Fibroblast of peridontal ligament (primary cell): ENCODE results near the gene CALML3.

ENCODE experiments used
- DNase-seq: peaks from one replicate; pipeline ENCODE4 v3.0.0-alpha.2; 2010; ENCODE audit errors: extremely low read depth

The CALML3 gene

DNA sequence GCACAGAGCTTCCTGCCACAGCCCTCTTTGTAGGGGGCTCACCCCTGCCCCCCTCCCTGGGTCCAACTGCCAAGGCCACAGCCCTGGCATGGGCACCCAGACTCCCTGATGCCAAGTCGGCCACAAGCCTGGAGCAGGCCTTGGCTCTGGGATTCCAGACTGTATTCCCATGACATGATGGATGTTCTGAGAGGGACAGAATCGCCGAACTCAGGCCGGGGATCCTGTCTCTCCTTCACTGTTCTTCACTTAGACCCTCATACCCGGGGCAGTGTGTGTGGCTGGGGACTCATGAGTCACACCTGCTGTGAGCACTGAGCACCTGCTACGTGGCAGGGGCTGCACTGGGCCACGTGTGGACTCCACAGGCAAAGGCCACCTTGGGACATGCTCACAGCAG is 33.3 kb upstream of the CALML3 start:
- no peak for DNase-seq

DNA sequence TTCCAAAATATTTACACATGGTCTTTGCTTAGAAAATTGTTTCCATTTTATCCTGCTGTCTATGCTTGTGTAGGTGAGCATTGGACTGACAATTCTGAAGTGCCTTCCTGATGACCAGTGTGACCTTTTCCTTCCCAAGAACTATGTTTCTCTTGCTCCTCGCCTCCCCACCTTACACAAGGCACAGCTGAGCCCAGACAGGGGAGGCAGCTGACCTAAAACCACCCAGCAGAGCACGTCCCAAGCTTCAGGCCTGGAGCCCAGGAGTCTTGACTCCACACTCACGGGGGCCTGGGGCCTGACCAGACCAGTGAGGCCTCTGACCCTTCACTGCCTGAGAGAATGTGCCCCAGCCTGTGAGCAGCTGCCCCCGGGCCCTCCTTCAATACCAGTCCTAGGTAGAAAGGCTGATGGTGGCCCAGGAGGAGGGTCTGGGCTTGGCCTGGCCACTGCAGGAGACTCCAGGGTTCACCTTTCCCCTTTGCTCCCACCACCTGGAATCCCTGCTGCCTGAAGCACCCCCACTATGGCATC is 32.4 kb upstream of the CALML3 start:
- DNase-seq, result no peak

DNA sequence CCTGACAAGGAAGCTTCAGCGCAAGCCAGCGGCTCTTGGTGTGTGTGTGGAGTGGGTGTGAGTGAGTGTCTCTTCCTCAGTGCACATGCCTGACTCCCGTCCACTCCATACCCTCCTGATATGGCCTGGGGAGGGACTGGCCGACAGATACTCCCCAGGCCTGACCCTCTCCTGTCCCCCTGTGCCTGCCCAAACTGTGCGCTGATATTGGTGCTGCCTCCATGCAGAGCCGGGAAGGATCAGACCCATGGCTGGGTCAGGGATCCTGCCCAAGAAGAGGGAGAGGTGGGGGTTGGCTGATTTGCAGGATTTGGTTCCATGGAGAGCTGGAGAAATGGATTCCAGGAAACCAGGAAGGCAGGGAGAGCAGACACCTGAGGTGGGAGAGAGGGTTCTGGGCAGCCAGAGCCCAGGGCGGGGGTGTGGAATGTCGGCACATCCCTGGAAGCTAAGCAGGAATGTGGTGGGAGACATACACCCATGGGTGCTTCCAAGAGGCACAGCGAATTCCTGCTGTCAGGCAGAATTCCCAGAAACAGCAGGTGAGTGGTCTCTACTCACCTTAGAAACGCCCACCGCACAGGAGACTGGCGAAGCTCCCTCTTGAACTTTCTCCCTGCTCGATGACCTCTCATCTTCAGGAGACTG is 31.7 kb upstream of the CALML3 start:
- DNase-seq, result no peak

DNA sequence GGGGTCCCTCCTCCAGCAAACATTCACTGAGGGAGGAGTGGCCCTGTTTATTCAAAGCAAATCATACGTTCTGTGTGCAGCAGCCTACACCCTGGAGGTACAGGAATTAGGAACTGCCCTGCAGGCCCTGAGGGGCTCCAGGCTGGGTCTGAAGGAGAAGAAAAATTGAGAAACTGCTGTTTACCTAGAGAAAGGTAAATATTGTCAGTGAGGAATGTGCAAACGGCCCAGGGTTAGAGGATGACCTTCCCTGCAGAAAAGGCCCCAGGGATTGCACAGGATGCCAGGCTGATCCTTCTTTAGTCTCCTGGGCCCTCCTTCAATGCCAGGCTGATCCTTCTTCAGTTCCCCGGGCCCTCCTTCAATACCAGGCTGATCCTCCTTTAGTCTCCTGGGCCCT is 31.1 kb upstream of the CALML3 start:
- no peak for DNase-seq

DNA sequence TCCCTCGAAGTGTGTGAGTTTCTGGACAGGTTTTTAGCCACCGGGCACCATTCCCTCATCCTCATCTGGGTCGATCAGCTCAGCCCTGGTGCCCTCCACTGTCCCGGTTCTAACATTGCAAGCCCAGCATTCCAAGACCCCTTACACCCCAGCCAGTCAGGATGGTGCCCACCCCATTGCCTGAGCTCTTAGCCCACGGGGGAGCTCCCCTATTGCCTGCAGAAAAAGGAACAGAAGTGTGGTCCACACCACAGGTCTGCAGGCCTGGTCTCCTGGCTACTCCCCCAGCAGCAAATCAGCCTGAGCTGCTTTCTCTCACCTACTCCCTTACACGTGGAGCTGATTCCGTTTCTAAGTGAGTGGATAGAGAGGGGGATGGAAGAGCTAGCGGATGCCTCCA is 30.1 kb upstream of the CALML3 start:
- DNase-seq, result no peak

DNA sequence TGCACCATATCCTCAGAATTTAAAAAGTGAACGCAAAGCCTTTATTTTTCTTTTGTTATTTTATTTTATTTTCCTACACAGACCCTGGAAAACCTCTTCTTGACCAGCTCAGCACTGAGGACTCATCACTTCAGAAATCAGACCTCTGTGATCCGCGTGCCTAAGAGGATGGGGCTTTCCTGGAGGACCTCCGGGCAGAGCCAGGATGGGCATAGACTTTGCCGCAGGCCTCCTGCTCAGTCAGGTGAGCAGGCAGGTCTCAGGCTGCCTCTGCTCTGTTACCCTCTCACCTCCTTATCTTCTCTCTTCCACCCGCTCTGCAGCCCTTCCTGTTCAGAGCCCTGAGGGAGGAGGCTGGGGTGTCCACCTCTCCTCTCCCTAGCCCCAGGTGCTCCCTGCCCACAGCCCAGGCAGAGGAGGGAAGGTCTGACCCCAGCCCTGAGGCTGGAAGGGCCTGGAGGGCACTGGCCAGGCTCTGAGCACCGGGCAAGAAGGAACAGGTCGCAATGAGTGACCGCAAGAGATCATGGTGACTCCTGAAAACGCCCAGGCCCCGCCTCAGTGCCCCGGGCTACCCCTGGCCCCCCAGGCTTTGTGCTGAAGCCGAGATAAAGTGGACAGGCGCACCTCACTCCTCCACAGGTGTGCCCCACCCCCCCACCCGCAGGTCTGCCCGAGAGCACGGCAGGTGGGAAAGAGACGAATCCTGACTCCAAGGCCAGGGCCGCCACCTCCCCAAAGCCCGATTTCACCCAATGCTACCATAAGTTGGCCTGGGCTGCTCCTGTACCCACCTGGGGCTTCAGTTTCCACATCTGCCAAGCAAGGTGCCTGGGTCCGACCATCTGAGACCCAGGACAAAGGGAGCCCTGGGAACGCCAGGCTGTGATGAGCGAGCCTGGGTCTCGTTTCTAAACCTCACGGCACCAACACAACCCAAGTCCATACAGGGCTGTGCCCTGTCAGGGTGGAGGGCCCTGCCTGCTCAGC is 28.2 kb upstream of the CALML3 start:
- DNase-seq, result no peak

DNA sequence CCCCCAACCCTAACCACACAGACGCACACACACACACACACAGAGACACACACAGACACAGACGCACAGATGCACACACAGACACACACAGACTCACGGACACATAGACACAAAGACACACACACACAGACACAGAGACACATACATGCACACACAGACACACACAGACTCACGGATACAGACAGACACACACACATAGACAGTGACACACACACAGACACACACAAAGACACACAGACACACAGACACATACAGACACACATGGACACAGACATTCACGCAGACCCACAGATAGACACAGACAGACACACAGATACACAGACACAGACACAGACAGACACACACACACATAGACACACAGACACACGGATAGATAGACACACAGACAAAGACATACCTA is 27.5 kb upstream of the CALML3 start:
- DNase-seq, result no peak

DNA sequence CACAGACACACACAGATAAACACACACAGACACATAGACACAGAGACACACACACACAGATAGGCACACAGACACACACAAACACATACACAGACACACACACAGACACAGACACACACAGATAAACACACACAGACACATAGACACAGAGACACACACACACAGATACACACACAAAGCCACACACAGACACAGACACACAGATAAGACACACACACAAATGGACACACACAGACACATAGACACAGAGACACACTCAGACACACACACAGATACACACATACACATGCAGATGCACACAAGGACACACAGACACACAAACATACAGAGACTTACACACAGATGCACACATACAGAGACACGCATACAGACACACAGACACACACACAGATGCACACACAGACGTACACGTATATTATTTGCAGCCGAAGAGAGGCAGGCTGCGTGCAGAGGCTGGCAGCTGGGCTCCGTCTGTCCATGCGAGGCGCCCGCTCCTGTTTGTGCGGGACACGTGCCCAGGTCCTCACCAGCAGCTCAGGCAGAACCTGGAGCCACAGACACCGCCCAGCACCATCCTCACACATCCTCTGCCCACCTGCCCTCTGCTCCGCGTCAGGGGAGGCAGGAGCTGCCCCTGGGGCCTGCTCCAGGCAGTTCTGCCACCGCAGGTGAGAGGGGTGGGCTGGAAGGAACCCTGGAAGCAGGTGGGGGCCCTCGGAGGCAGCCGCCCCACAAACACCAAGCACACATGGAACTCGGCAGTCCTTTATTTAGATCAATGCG is 26.6 kb upstream of the CALML3 start:
- DNase-seq, result no peak

DNA sequence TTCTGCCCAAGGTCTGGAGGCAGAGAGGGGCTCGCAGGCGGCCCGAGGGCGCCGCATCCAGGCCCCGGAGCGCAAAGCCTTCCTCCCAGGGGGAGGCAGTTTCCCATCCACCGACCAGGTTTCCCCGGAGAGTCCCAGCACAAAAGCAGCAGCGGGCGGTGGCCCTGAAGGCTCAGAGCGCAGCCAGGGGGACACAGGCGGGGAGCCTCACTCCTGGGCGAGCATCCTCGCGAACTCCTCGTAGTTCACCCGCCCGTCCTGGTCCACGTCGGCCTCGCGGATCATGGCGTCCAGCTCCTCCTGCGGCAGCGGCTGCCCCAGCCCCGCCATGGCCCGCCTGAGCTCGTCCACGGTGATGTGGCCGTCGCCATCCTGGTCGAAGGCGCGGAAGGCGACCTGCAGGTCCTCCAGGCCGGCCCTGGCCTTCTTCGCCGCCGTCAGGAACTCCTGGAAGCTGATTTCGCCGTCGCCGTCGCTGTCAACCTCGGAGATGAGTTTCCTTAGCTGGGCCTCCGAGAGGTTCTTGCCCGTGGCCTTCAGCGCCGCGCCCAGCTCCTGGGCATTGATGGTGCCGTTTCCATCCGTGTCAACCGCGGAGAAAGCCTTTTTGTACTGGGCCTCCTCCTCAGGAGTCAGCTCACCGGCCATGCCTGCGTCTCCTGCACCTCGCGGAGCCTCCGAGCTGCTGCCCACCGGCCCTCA is 25.8 kb upstream of the CALML3 start:
- no peak for DNase-seq

DNA sequence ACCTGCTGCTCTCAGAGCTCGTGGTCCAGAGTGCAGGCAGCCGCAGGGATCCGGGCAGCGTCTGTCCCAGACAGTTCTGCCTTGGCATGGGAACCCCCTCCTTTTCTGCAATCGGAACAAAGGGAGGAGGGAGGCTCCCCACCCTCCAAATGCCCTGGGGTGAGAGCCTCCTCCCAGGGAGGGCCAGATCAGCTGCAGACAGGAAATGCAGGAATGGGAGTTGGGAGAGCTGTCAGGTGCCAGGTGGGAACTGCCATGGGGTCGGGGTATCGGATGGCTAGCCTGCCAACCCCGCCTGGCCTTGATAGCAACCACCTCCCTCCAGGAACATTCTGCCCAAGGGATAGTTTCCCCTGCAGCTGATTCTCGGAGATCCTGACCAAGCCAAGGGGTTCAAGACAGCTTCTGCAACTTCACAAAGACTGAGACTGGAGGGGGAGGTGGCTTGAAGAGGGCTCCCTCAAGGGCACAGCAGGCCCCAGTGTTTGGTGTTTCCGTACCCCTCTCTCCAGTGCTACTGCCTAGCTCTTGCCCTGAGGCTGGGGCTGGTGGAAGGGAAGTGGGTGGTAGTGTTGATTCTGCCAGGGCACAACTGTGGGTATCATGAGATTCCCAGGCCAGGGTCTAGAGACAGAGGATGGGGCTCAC is 25.1 kb upstream of the CALML3 start, which contains the start of gene CALML5:
Gene CALML5, minus strand, starts transcription at position 78 of the 648 bp plus-strand sequence. CDS start 132 bp downstream, outside the sequence.
- no peak for DNase-seq

DNA sequence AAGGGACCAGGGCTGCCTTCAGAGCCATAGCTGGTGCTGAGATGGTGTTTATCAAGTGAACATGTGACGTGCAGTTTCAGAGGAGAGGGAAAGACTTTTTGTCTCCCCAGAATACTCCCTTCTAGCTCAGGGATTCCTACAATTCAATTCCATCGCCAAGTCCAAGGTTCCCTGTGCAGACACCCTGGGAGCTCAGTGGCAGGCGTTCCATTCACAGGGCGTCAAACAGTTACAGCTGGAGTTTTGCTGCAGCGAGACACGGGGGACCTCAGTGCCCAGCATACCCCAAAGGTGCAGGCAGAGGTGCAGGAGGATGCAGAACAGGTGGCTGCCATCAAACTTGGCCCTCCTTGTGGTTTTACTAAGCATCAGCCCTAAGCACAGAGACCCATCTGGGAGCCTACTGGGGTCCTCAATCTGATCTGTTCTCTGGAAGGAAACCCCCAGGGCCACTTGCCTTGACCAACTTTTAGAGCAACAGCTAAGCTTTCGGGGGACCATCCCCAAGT is 24.5 kb upstream of the CALML3 start:
- DNase-seq, result no peak

DNA sequence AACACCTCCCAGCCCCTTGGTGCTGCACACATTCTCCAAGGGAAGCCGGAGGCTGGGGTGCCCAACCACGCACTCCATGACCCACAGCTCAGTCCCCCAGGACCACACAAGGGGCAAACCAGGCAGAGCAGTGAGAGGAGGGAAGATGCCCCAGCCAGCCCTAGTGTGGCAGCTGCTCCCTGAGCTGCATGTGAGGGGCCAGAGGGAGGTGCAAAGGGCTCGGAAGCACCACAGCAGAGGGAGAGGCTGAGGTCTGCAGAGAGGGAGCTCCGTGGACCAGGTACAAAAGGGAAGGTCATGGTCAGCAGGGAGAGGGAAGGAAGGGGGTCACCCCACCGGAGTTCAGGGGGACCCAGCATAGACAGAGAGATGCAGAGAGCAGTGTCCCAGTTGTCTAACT is 23.9 kb upstream of the CALML3 start:
- no peak for DNase-seq

DNA sequence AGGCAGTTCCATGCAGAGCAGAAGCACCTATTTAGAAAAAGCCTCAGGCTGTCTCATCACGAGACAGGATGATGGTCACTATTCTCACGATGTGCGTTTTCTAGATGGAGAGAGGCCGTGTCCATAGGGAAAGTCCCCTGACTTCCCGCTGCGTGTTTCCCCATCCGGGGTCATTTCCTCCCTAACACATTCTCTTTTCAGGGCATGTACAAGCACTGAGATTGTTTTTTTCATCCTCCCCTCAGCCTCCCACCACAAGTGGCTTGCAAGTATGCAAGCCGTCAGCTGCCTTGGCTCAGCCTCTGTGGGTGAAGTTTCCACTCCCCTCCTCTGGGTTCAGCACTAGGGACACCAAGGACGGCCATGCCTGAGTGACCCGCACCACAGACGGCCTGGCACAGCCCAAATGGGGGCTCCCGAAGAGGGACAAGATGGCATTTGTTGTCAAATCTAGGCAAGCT is 22.7 kb upstream of the CALML3 start:
- no peak for DNase-seq

DNA sequence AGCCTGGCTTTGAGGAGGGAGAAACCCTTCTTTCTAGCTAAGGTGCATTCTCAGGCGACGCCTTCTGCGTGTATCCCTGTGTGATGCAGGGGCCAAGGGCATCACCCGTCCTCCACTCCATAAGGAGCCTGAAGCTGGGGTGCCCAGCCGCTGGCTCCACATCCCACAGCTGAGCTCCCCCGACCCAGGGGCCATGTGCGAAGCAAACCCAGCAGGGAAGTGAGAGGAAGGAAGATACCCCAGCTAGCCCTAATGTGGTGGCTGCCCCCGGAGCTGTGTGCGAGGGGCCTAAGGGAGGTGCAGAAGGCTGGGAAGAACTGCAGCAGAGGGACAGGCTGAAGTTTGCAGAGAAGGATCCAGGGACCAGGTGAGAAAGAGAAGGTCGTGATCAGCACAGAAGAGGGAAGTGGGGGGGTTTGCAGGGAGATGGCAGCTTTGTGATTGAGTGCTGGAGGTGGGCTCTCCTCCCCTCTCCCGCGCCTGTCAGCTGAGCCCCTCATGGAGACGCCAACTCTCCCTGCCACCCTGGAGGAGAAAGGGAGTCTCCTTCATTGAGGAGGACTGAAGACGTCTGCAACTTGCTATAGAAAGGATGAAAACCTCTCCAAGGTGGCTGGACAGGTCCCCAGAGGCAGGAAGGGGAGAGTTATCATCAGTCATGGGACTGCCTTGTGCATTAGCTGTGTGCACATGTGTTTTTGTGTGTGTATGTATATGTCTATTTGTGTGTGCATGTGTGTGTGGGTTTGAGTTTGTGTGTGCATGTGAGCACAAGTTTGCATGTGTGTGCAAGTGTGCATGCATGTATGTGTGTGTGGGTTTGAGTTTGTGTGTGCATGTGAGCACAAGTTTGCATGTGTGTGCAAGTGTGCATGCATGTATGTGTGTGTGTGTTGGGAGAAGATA is 21.9 kb upstream of the CALML3 start:
- DNase-seq, result no peak

DNA sequence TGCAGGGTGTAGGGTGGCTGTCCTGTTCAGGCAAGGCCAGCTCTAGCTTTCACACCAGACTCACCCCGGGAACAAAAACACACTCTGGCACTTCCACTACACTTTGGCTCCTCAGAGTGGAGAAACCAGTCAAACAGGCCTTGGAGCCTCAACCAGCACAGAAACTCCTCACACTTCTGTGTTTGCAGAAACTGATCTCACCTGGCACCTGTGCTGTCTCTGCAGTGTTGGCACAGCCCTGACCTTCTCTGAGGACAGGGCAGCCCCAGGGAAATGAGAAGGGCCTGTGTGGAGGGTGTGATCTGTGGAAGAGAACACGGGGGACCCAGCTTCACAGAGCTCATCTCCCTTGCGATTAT is 21.3 kb upstream of the CALML3 start:
- DNase-seq, result no peak

DNA sequence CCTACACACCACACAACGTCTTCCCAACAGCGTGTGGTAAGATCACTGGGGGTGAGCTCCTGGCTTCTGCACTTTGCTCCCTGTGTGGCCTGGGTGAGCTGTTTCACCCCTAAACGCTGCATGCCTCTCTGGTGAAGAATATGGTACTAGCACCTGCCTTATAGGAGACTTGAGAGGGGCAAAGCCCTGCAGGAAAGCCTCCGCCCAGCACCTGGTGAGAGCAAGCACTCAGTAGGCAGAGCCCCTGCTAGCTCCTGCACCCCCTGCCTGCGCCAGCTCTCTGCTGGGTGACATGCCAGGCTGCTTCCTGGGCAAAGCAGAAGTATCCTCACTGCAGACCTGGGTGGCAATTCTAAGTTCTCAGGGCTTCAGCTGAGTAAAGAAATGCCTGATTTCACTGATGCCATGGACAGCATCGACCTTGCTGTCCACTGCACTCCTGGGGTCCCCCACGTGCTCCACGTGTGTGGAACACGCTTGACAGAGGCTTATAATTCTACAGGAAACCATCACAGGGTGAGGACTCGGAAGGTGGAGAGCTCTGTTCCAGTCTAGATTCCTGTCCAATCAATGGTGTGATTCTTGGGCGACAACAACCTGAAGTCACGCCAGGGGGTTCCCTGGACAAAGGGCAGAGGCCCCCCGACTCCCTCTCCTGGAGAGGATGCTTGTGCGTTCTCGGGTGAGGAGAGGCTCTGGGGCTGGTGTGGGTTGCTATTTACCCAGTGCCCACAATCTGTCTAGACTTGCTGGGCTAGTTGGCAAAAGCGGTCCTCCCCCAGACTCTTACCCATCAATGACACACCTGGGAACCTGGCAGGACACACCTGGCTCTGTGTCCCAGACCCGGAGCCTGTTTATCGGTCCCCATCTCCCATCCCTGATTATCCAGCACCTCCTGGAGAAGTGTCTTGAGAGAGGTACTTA is 20.4 kb upstream of the CALML3 start:
- no peak for DNase-seq

DNA sequence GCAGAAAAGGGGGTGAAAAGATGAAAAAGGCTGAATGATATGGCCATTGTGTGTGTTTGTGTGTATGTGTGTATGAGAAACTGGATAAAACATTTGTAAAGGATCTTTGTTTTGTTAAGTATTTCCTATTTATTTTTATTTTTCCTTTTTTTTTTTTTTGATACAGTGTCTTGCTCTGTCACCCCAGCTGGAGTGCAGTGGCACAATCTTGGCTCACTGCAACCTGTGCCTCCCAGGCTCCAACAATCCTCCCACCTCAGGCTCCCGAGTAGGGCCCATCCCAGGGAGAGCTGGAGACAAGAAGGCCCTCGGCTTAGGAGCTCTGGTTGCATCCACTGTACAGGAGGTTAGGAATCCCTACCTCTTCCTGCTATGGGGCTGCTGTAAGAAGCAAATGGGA is 18.5 kb upstream of the CALML3 start:
- DNase-seq, result no peak
